Body of pancreas (tissue), 4 donors: ENCODE measurements around the gene MINK1.

Experiments used
- POLR2A ChIP-seq, 3 donors: fragments of 450-650 bp; IDR thresholded peaks; one replicate each; pipeline ENCODE4 v1.6.1; 2016; ENCODE audit warnings: antibody characterized with exemption in 3 of 3, mild to moderate bottlenecking in 2 of 3
- TF ChIP-seq, protein P1 (sequence below), 7 experiments: fragments of 450-650 bp in 4 of 7; fragments of 200-600 bp in 3 of 7; sonication (generic) in 3 of 7; IDR thresholded peaks; one replicate each; pipeline ENCODE4 v1.5.1; 2016 to 2019; ENCODE audit warnings: antibody characterized with exemption in 7 of 7

DNA sequence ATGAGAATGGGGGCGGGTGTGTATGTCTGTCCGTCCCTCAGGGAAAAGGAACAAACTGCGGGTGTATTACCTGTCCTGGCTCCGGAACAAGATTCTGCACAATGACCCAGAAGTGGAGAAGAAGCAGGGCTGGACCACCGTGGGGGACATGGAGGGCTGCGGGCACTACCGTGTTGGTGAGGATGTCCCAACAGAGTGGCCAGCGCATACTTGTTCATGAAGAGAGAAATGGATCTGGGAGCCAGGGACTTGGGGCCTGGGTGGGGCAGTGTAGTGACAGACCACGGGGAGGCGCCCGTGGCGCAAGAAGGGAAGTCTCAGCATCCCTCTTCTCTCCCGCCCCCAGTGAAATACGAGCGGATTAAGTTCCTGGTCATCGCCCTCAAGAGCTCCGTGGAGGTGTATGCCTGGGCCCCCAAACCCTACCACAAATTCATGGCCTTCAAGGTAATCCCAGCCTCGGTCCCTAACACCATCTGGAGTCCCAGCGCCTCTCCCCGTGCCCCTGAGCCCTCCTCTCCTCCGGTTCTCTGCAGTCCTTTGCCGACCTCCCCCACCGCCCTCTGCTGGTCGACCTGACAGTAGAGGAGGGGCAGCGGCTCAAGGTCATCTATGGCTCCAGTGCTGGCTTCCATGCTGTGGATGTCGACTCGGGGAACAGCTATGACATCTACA, 62.7 kb downstream of the MINK1 start:
- no peak for TF ChIP-seq POLR2A (IDR thresholded peaks at IDR 0.05)
- TF ChIP-seq, protein P1, sequence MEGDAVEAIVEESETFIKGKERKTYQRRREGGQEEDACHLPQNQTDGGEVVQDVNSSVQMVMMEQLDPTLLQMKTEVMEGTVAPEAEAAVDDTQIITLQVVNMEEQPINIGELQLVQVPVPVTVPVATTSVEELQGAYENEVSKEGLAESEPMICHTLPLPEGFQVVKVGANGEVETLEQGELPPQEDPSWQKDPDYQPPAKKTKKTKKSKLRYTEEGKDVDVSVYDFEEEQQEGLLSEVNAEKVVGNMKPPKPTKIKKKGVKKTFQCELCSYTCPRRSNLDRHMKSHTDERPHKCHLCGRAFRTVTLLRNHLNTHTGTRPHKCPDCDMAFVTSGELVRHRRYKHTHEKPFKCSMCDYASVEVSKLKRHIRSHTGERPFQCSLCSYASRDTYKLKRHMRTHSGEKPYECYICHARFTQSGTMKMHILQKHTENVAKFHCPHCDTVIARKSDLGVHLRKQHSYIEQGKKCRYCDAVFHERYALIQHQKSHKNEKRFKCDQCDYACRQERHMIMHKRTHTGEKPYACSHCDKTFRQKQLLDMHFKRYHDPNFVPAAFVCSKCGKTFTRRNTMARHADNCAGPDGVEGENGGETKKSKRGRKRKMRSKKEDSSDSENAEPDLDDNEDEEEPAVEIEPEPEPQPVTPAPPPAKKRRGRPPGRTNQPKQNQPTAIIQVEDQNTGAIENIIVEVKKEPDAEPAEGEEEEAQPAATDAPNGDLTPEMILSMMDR (IDR thresholded peaks at IDR 0.05), result no peak
